ENCODE data around the gene JAG2.
"Not testable (repeated sequence)": the region's sequence is repeated elsewhere in the genome, so short reads cannot be mapped to it uniquely, and the experiment has no call there.

JAG2 gene

GRCh38 chr14:105118646-105119407 lies 49.7 kb downstream of the JAG2 start:
- no peak overlapping the region for H3K9ac ChIP-seq (ENCODE audit: low read depth in 1 of 2, low read length in 2 of 2)
- peaks cover 6 to 7% of the 10 kb centered on the region in 2 donors for H3K4me1 ChIP-seq (ENCODE audit: control insufficient read depth in 1 of 2, insufficient read depth in 2 of 2, low read length in 2 of 2)
- H3K36me3 ChIP-seq (ENCODE audit: control insufficient read depth in 1 of 2, insufficient read depth in 2 of 2, low read length in 2 of 2): no peaks in the 10 kb centered on the region
- H3K27me3 ChIP-seq (ENCODE audit: control insufficient read depth in 1 of 2, insufficient read depth in 2 of 2, low read length in 2 of 2): no peaks in the 10 kb centered on the region
- H3K27ac ChIP-seq (ENCODE audit: low read depth, low read length): no peak overlapping the region
- H3K9me3 ChIP-seq (ENCODE audit: control insufficient read depth in 1 of 2, low read length in 2 of 2): peaks cover 14 to 15% of the 10 kb centered on the region in 2 donors
- H3K4me3 ChIP-seq (ENCODE audit: low read depth in 1 of 2, low read length in 2 of 2): no peak overlapping the region

- Histone ChIP-seq H3K4me1 (ENCODE audit: control insufficient read depth in 1 of 2, insufficient read depth in 2 of 2, low read length in 2 of 2) (no peaks in the 10 kb centered on the region), H3K4me3 (ENCODE audit: low read depth in 1 of 2, low read length in 2 of 2) (no peak overlapping the region), H3K9me3 (ENCODE audit: control insufficient read depth in 1 of 2, low read length in 2 of 2) (peaks cover 14 to 15% of the 10 kb centered on the region in 2 donors), H3K27me3 (ENCODE audit: control insufficient read depth in 1 of 2, insufficient read depth in 2 of 2, low read length in 2 of 2) (no peaks in the 10 kb centered on the region), H3K36me3 (ENCODE audit: control insufficient read depth in 1 of 2, insufficient read depth in 2 of 2, low read length in 2 of 2) (no peaks in the 10 kb centered on the region), H3K27ac (ENCODE audit: low read depth, low read length) (no peak overlapping the region), H3K9ac (ENCODE audit: low read depth in 1 of 2, low read length in 2 of 2) (no peak overlapping the region)
These were observed 50.7 kb downstream of the JAG2 start for GRCh38 chr14:105117710-105118385.

GRCh38 chr14:105117257-105117646 lies 51.3 kb downstream of the JAG2 start:
- Histone ChIP-seq H3K9me3 (ENCODE audit: control insufficient read depth in 1 of 2, low read length in 2 of 2) (peaks cover 14% of the 10 kb centered on the region in 2 donors), H3K27ac (ENCODE audit: low read depth, low read length) (no peak overlapping the region), H3K36me3 (ENCODE audit: control insufficient read depth in 1 of 2, insufficient read depth in 2 of 2, low read length in 2 of 2) (no peaks in the 10 kb centered on the region), H3K4me1 (ENCODE audit: control insufficient read depth in 1 of 2, insufficient read depth in 2 of 2, low read length in 2 of 2) (no peaks in the 10 kb centered on the region), H3K4me3 (ENCODE audit: low read depth in 1 of 2, low read length in 2 of 2) (no peak overlapping the region), H3K9ac (ENCODE audit: low read depth in 1 of 2, low read length in 2 of 2) (no peak overlapping the region), H3K27me3 (ENCODE audit: control insufficient read depth in 1 of 2, insufficient read depth in 2 of 2, low read length in 2 of 2) (no peaks in the 10 kb centered on the region)

GRCh38 chr14:105116451-105117256 lies 51.9 kb downstream of the JAG2 start:
- Histone ChIP-seq H3K27me3 (ENCODE audit: control insufficient read depth in 1 of 2, insufficient read depth in 2 of 2, low read length in 2 of 2) (no peaks in the 10 kb centered on the region), H3K4me3 (ENCODE audit: low read depth in 1 of 2, low read length in 2 of 2) (no peak overlapping the region), H3K27ac (ENCODE audit: low read depth, low read length) (no peak overlapping the region), H3K9ac (ENCODE audit: low read depth in 1 of 2, low read length in 2 of 2) (no peak overlapping the region), H3K36me3 (ENCODE audit: control insufficient read depth in 1 of 2, insufficient read depth in 2 of 2, low read length in 2 of 2) (no peaks in the 10 kb centered on the region), H3K4me1 (ENCODE audit: control insufficient read depth in 1 of 2, insufficient read depth in 2 of 2, low read length in 2 of 2) (no peaks in the 10 kb centered on the region), H3K9me3 (ENCODE audit: control insufficient read depth in 1 of 2, low read length in 2 of 2) (peaks cover 8% of the 10 kb centered on the region in 2 donors)

- H3K36me3 ChIP-seq (ENCODE audit: control insufficient read depth in 1 of 2, insufficient read depth in 2 of 2, low read length in 2 of 2); H3K9me3 ChIP-seq (ENCODE audit: control insufficient read depth in 1 of 2, low read length in 2 of 2); H3K4me3 ChIP-seq (ENCODE audit: low read depth in 1 of 2, low read length in 2 of 2); H3K27me3 ChIP-seq (ENCODE audit: control insufficient read depth in 1 of 2, insufficient read depth in 2 of 2, low read length in 2 of 2); H3K9ac ChIP-seq (ENCODE audit: low read depth in 1 of 2, low read length in 2 of 2); H3K4me1 ChIP-seq (ENCODE audit: control insufficient read depth in 1 of 2, insufficient read depth in 2 of 2, low read length in 2 of 2); H3K27ac ChIP-seq (ENCODE audit: low read depth, low read length): not testable (repeated sequence)
These were observed 59.3 kb downstream of the JAG2 start for GRCh38 chr14:105109243-105109642.

- peaks cover 0 to 3% of the 10 kb centered on the region in 2 donors for H3K4me1 ChIP-seq (ENCODE audit: control insufficient read depth in 1 of 2, insufficient read depth in 2 of 2, low read length in 2 of 2)
- H3K36me3 ChIP-seq (ENCODE audit: control insufficient read depth in 1 of 2, insufficient read depth in 2 of 2, low read length in 2 of 2): no peaks in the 10 kb centered on the region
- H3K9me3 ChIP-seq (ENCODE audit: control insufficient read depth in 1 of 2, low read length in 2 of 2): no peaks in the 10 kb centered on the region
- H3K27me3 ChIP-seq (ENCODE audit: control insufficient read depth in 1 of 2, insufficient read depth in 2 of 2, low read length in 2 of 2): peaks cover 0 to 3% of the 10 kb centered on the region in 2 donors
- H3K9ac ChIP-seq (ENCODE audit: low read depth in 1 of 2, low read length in 2 of 2): no peak overlapping the region
- no peak overlapping the region for H3K4me3 ChIP-seq (ENCODE audit: low read depth in 1 of 2, low read length in 2 of 2)
- no peak overlapping the region for H3K27ac ChIP-seq (ENCODE audit: low read depth, low read length)
These were observed 60.1 kb downstream of the JAG2 start for GRCh38 chr14:105108516-105108864.

- H3K9me3 ChIP-seq (ENCODE audit: control insufficient read depth in 1 of 2, low read length in 2 of 2): no peaks in the 10 kb centered on the region
- H3K36me3 ChIP-seq (ENCODE audit: control insufficient read depth in 1 of 2, insufficient read depth in 2 of 2, low read length in 2 of 2): no peaks in the 10 kb centered on the region
- H3K27me3 ChIP-seq (ENCODE audit: control insufficient read depth in 1 of 2, insufficient read depth in 2 of 2, low read length in 2 of 2): peaks cover 0 to 3% of the 10 kb centered on the region in 2 donors
- H3K9ac ChIP-seq (ENCODE audit: low read depth in 1 of 2, low read length in 2 of 2): no peak overlapping the region
- no peak overlapping the region for H3K4me3 ChIP-seq (ENCODE audit: low read depth in 1 of 2, low read length in 2 of 2)
- H3K27ac ChIP-seq (ENCODE audit: low read depth, low read length): no peak overlapping the region
- peaks cover 0 to 3% of the 10 kb centered on the region in 2 donors for H3K4me1 ChIP-seq (ENCODE audit: control insufficient read depth in 1 of 2, insufficient read depth in 2 of 2, low read length in 2 of 2)
These were observed 60.6 kb downstream of the JAG2 start for GRCh38 chr14:105107781-105108515.

GRCh38 chr14:105107351-105107750 lies 61.2 kb downstream of the JAG2 start:
- Histone ChIP-seq H3K27me3 (ENCODE audit: control insufficient read depth in 1 of 2, insufficient read depth in 2 of 2, low read length in 2 of 2) (peaks cover under 1 to 3% of the 10 kb centered on the region in 2 donors), H3K36me3 (ENCODE audit: control insufficient read depth in 1 of 2, insufficient read depth in 2 of 2, low read length in 2 of 2) (no peaks in the 10 kb centered on the region), H3K9me3 (ENCODE audit: control insufficient read depth in 1 of 2, low read length in 2 of 2) (no peaks in the 10 kb centered on the region), H3K4me1 (ENCODE audit: control insufficient read depth in 1 of 2, insufficient read depth in 2 of 2, low read length in 2 of 2) (peaks cover 0 to 3% of the 10 kb centered on the region in 2 donors), H3K9ac (ENCODE audit: low read depth in 1 of 2, low read length in 2 of 2) (no peak overlapping the region), H3K4me3 (ENCODE audit: low read depth in 1 of 2, low read length in 2 of 2) (no peak overlapping the region), H3K27ac (ENCODE audit: low read depth, low read length) (no peak overlapping the region)

GRCh38 chr14:105105158-105105557 lies 63.4 kb downstream of the JAG2 start:
- Histone ChIP-seq H3K9me3 (ENCODE audit: control insufficient read depth in 1 of 2, low read length in 2 of 2) (no peaks in the 10 kb centered on the region), H3K36me3 (ENCODE audit: control insufficient read depth in 1 of 2, insufficient read depth in 2 of 2, low read length in 2 of 2) (no peaks in the 10 kb centered on the region), H3K27me3 (ENCODE audit: control insufficient read depth in 1 of 2, insufficient read depth in 2 of 2, low read length in 2 of 2) (peaks cover 3 to 4% of the 10 kb centered on the region in 2 donors), H3K4me1 (ENCODE audit: control insufficient read depth in 1 of 2, insufficient read depth in 2 of 2, low read length in 2 of 2) (peaks cover 0 to 3% of the 10 kb centered on the region in 2 donors), H3K9ac (ENCODE audit: low read depth in 1 of 2, low read length in 2 of 2) (no peak overlapping the region), H3K4me3 (ENCODE audit: low read depth in 1 of 2, low read length in 2 of 2) (no peak overlapping the region), H3K27ac (ENCODE audit: low read depth, low read length) (no peak overlapping the region)

Measured in duodenal mucosa (tissue), 2 donors.